OCI-LY3 (cell line): ENCODE data around the gene UBR1.

Experiments used
- H2AFZ ChIP-seq: fragments of 200-600, 300-600 bp; shearing (Covaris generic); 2 replicates; pipeline ENCODE4 v1.6.0; 2014; ENCODE audit warnings: antibody characterized with exemption, low read depth, low read length
- H3K27ac ChIP-seq: fragments of 200-600, 300-600 bp; sonication (generic); 2 replicates; pipeline ENCODE4 v1.5.1; 2014; ENCODE audit warnings: mild to moderate bottlenecking, low read length, moderate library complexity, mixed read lengths
- H3K27me3 ChIP-seq: fragments of 200-600, 300-600 bp; sonication (generic); 2 replicates; pipeline ENCODE4 v1.6.1; 2014; ENCODE audit warnings: low read depth, low read length, mixed read lengths
- H3K36me3 ChIP-seq: fragments of 200-600, 300-600 bp; sonication (generic); replicated peaks from 2 replicates; pipeline ENCODE3; 2014; ENCODE audit warnings: low read depth, low read length, mixed read lengths
- H3K4me1 ChIP-seq: fragments of 300-600, 200-600 bp; sonication (generic); 2 replicates; pipeline ENCODE4 v1.6.1; 2014; ENCODE audit warnings: low read length, mixed read lengths
- H3K4me2 ChIP-seq: fragments of 200-600, 300-600 bp; sonication (generic); 2 replicates; pipeline ENCODE4 v1.6.1; 2014; ENCODE audit warnings: low read length, mixed read lengths
- H3K4me3 ChIP-seq: fragments of 300-600, 200-600 bp; sonication (generic); 2 replicates; pipeline ENCODE4 v1.5.1; 2014; ENCODE audit warnings: antibody characterized with exemption, mild to moderate bottlenecking, low read length, moderate library complexity
- H3K79me2 ChIP-seq: fragments of 300-600, 200-600 bp; shearing (Covaris generic); 2 replicates; pipeline ENCODE4 v1.6.1; 2014; ENCODE audit warnings: mild to moderate bottlenecking, low read length, mixed read lengths
- H3K9ac ChIP-seq: fragments of 300-600, 200-600 bp; shearing (Covaris generic); 2 replicates; pipeline ENCODE4 v1.6.0; 2014; ENCODE audit warnings: mild to moderate bottlenecking, low read length, moderate library complexity
- H3K9me3 ChIP-seq: fragments of 200-600, 300-600 bp; shearing (Covaris generic); 2 replicates; pipeline ENCODE4 v1.6.1; 2014; ENCODE audit warnings: low read length, mixed read lengths; ENCODE audit not compliant: insufficient read depth
- H4K20me1 ChIP-seq: fragments of 200-600, 300-600 bp; sonication (generic); 2 replicates; pipeline ENCODE4 v1.6.1; 2016; ENCODE audit warnings: low read length, mixed read lengths; ENCODE audit not compliant: insufficient read depth
- CTCF ChIP-seq: fragments of 200-600, 300-600 bp; sonication (generic); IDR thresholded peaks from 2 replicates; pipeline ENCODE4 v1.5.1; 2014; ENCODE audit warnings: antibody characterized with exemption, low read length, low read depth
- EZH2phosphoT487 ChIP-seq: fragments of 200-600 bp; shearing (Covaris generic); IDR thresholded peaks from 2 replicates; pipeline ENCODE4 v1.6.1; 2018; ENCODE audit warnings: antibody characterized with exemption, mixed run types, low read depth

The UBR1 gene

GRCh38 chr15:42996871-42997270 lies 109.0 kb downstream of the UBR1 start:
- Histone ChIP-seq H3K4me3 (no peak overlapping the region), H3K79me2 (no peaks in the 10 kb centered on the region), H3K9me3 (no peaks in the 10 kb centered on the region), H3K9ac (no peak overlapping the region), H3K4me1 (no peaks in the 10 kb centered on the region), H3K27ac (no peak overlapping the region), H2AFZ (no peak overlapping the region), H3K36me3 (peaks cover 9% of the 10 kb centered on the region), H4K20me1 (no peaks in the 10 kb centered on the region), H3K4me2 (no peak overlapping the region), H3K27me3 (no peaks in the 10 kb centered on the region)
- no peak for TF ChIP-seq EZH2phosphoT487
- no peak for TF ChIP-seq CTCF

DNA sequence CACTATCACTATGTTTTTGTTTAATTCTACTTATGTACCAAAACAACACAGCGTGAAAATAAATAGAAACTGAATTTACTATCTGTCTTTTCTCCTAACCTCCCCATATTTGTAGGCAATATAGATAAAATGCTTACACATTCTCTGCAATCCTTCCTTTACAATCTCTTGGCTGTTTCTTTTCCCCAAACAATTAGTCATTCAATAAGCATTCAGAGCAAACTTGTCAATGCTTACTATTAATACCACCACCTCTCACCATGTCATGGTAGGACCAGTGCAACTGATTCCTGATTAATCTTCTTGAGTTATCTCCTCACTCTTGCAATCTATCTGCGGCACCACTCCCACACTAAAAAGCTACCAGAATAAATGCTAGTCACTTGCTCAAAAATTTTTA lies 111.3 kb downstream of the UBR1 start:
- no peak overlapping the region for H2AFZ ChIP-seq
- H3K9ac ChIP-seq, result no peak overlapping the region
- no peaks in the 10 kb centered on the region for H3K79me2 ChIP-seq
- H3K27me3 ChIP-seq, result no peaks in the 10 kb centered on the region
- no peaks in the 10 kb centered on the region for H3K9me3 ChIP-seq
- no peaks in the 10 kb centered on the region for H4K20me1 ChIP-seq
- H3K4me3 ChIP-seq, result no peak overlapping the region
- no peak overlapping the region for H3K4me2 ChIP-seq
- no peak overlapping the region for H3K27ac ChIP-seq
- H3K4me1 ChIP-seq, result no peaks in the 10 kb centered on the region
- peaks cover 9% of the 10 kb centered on the region for H3K36me3 ChIP-seq
- no peak for TF ChIP-seq EZH2phosphoT487
- TF ChIP-seq CTCF, result no peak

GRCh38 chr15:42992626-42993025 lies 113.2 kb downstream of the UBR1 start:
- Histone ChIP-seq H2AFZ (no peak overlapping the region), H4K20me1 (no peaks in the 10 kb centered on the region), H3K4me3 (no peak overlapping the region), H3K79me2 (no peaks in the 10 kb centered on the region), H3K9ac (no peak overlapping the region), H3K27me3 (no peaks in the 10 kb centered on the region), H3K27ac (no peak overlapping the region), H3K4me2 (no peak overlapping the region), H3K4me1 (no peaks in the 10 kb centered on the region), H3K36me3 (peaks cover 7% of the 10 kb centered on the region), H3K9me3 (no peaks in the 10 kb centered on the region)
- no peak for TF ChIP-seq CTCF
- no peak for TF ChIP-seq EZH2phosphoT487

- no peak overlapping the region for H3K4me2 ChIP-seq
Measured at GRCh38 chr15:42986693-42987342, 119.0 kb downstream of the UBR1 start.

More at GRCh38 chr15:42986693-42987342, 119.0 kb downstream of the UBR1 start:
- H3K79me2 ChIP-seq, result no peaks in the 10 kb centered on the region
- peaks cover 6% of the 10 kb centered on the region for H3K36me3 ChIP-seq
- H3K9me3 ChIP-seq, result no peaks in the 10 kb centered on the region
- H3K27ac ChIP-seq, result no peak overlapping the region
- no peaks in the 10 kb centered on the region for H3K27me3 ChIP-seq
- H2AFZ ChIP-seq, result no peak overlapping the region
- no peak overlapping the region for H3K4me3 ChIP-seq
- TF ChIP-seq EZH2phosphoT487, result no peak
- no peak for TF ChIP-seq CTCF
- H3K4me1 ChIP-seq, result no peaks in the 10 kb centered on the region
- no peaks in the 10 kb centered on the region for H4K20me1 ChIP-seq
- H3K9ac ChIP-seq, result no peak overlapping the region
